HEK293T (cell line): ENCODE data around the gene KMT2C.

Experiments used
- ARNT ChIP-seq: fragments of 450-650 bp; IDR thresholded peaks from 2 replicates; pipeline ENCODE4 v1.6.1; 2017; ENCODE audit warnings: mild to moderate bottlenecking
- FOXA1 ChIP-seq: fragments of 450-650 bp; IDR thresholded peaks from 2 replicates; pipeline ENCODE4 v1.6.1; 2016; ENCODE audit warnings: mild to moderate bottlenecking
- FOXM1 ChIP-seq: fragments of 450-650 bp; IDR thresholded peaks from 2 replicates; pipeline ENCODE4 v1.6.1; 2017; ENCODE audit warnings: mild to moderate bottlenecking, borderline replicate concordance
- HDGF ChIP-seq: fragments of 450-650 bp; IDR thresholded peaks from 2 replicates; pipeline ENCODE4 v1.6.1; 2017; ENCODE audit warnings: antibody characterized with exemption, borderline replicate concordance
- LEF1 ChIP-seq: fragments of 450-650 bp; IDR thresholded peaks from 2 replicates; pipeline ENCODE4 v1.6.1; 2017; ENCODE audit warnings: mild to moderate bottlenecking, borderline replicate concordance
- NFRKB ChIP-seq: fragments of 450-650 bp; IDR thresholded peaks from 2 replicates; pipeline ENCODE4 v1.6.1; 2016; ENCODE audit warnings: mild to moderate bottlenecking, moderate library complexity
- PKNOX1 ChIP-seq: fragments of 450-650 bp; IDR thresholded peaks from 2 replicates; pipeline ENCODE4 v1.6.1; 2016

- no peak for TF ChIP-seq NFRKB
- no peak for TF ChIP-seq FOXA1
- TF ChIP-seq HDGF: no peak
- TF ChIP-seq LEF1: no peak
- TF ChIP-seq ARNT: no peak
- peak; percentile 63 for TF ChIP-seq PKNOX1
- TF ChIP-seq FOXM1: no peak
These were observed 94.5 kb downstream of the KMT2C start for GRCh38 chr7:152341039-152341913.
